Measurements from ENCODE around the gene ACAP2. TPM values are rescaled to one million over a fixed set of nuclear protein-coding genes. Genes with fewer than 3 reads are reported as not detected.
"Not testable (repeated sequence)": the region's sequence is repeated elsewhere in the genome, so short reads cannot be mapped to it uniquely, and the experiment has no call there.

Gene ACAP2
- total RNA-seq, 1 donor from 2014 or later, result 14.3 TPM

- Histone ChIP-seq H3K27me3 (ENCODE audit: low read depth) (no peaks in the 10 kb centered on the region), H3K4me1 (no peaks in the 10 kb centered on the region), H3K4me3 (no peak overlapping the region), H3K9me3 (replicated peaks) (no peaks in the 10 kb centered on the region), H3K27ac (replicated peaks) (no peak overlapping the region), H3K36me3 (peaks cover 72% of the 10 kb centered on the region)
- intact Hi-C loops (cut with micrococcal nuclease), result no loop called here
- TF ChIP-seq CTCF (IDR thresholded peaks at IDR 0.05; ENCODE audit: borderline replicate concordance), result no peak
- no peak for DNase-seq
Measured at GRCh38 chr3:195302431-195302830, 140.4 kb downstream of the ACAP2 start.

GRCh38 chr3:195297446-195297845, 145.4 kb downstream of the ACAP2 start:
- Histone ChIP-seq H3K9me3 (replicated peaks) (no peaks in the 10 kb centered on the region), H3K27ac (replicated peaks) (no peak overlapping the region), H3K4me1 (no peaks in the 10 kb centered on the region), H3K36me3 (peaks cover 60% of the 10 kb centered on the region), H3K4me3 (no peak overlapping the region), H3K27me3 (ENCODE audit: low read depth) (no peaks in the 10 kb centered on the region)
- no peak for DNase-seq
- TF ChIP-seq CTCF (IDR thresholded peaks at IDR 0.05; ENCODE audit: borderline replicate concordance), result no peak
- intact Hi-C loops (cut with micrococcal nuclease), result no loop called here

- Histone ChIP-seq H3K27me3 (ENCODE audit: low read depth) (no peaks in the 10 kb centered on the region), H3K4me3 (no peak overlapping the region), H3K4me1 (no peaks in the 10 kb centered on the region), H3K9me3 (replicated peaks) (no peaks in the 10 kb centered on the region), H3K36me3 (peaks cover 60% of the 10 kb centered on the region), H3K27ac (replicated peaks) (no peak overlapping the region)
- DNase-seq, result no peak
- intact Hi-C loops (cut with micrococcal nuclease), result no loop called here
- no peak for TF ChIP-seq CTCF (IDR thresholded peaks at IDR 0.05; ENCODE audit: borderline replicate concordance)
Measured at GRCh38 chr3:195296662-195297061, 146.2 kb downstream of the ACAP2 start.

DNA sequence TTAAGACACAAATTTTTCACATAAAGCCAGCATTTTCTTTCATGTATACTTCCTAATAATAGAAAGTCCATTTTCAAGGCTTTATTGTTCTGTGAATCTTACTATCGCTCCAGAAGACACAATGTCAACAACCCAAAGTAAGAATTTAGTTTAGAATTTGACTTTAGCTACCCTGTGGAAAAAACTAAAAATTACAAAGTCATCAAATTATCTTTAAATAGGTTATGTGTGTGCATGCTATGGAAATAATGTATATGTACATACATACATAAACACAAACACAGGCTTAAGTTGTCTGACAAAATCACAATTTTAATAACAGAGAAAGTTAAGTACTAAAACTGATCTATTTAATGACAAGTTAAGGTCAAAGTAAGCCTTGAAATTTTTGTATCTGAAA, 151.7 kb downstream of the ACAP2 start:
- H3K9me3 ChIP-seq (replicated peaks), result no peaks in the 10 kb centered on the region
- H3K27me3 ChIP-seq (ENCODE audit: low read depth), result no peaks in the 10 kb centered on the region
- no peak for TF ChIP-seq CTCF (IDR thresholded peaks at IDR 0.05; ENCODE audit: borderline replicate concordance)
- no peak overlapping the region for H3K4me3 ChIP-seq
- no peak for DNase-seq
- H3K27ac ChIP-seq (replicated peaks), result no peak overlapping the region
- intact Hi-C loops (cut with micrococcal nuclease), result no loop called here
- no peaks in the 10 kb centered on the region for H3K4me1 ChIP-seq
- H3K36me3 ChIP-seq, result peaks cover 79% of the 10 kb centered on the region

GRCh38 chr3:195290643-195291042, 152.2 kb downstream of the ACAP2 start:
- H3K27ac ChIP-seq (replicated peaks); H3K27me3 ChIP-seq (ENCODE audit: low read depth); H3K4me1 ChIP-seq; H3K4me3 ChIP-seq; H3K9me3 ChIP-seq (replicated peaks); intact Hi-C loops (cut with micrococcal nuclease); DNase-seq: not testable (repeated sequence)
- peaks cover 84% of the 10 kb centered on the region for H3K36me3 ChIP-seq

GRCh38 chr3:195286115-195286872, 156.5 kb downstream of the ACAP2 start:
- intact Hi-C loops (cut with micrococcal nuclease), result no loop called here
- Histone ChIP-seq H3K27ac (replicated peaks) (no peak overlapping the region), H3K4me1 (no peaks in the 10 kb centered on the region), H3K36me3 (peaks cover 75% of the 10 kb centered on the region), H3K4me3 (no peak overlapping the region), H3K9me3 (replicated peaks) (no peaks in the 10 kb centered on the region), H3K27me3 (ENCODE audit: low read depth) (no peaks in the 10 kb centered on the region)
- no peak for TF ChIP-seq CTCF (IDR thresholded peaks at IDR 0.05; ENCODE audit: borderline replicate concordance)
- DNase-seq, result no peak
